ENCODE results near the gene CBLIF.

DNA sequence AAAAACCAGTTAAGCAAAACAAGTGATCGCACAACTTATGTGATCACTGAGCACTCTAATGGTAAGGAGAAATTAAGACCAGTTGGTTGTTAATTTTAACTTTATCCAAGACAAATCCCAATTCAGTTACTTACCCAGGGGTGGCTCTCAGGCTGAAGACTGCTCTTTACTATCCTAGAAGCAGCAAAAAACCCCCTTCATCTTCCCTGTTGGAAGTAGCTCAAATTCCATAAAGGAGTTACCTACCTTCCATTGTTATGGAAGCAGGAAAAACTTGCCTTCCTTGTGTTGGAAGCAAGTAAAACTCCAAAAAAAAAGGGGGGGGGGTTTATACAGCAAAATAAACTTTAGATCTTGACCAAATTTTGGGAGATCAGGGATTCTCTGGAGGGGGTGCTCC, 29.5 kb downstream of the CBLIF start:
- TF ChIP-seq CTCF (IDR thresholded peaks at IDR 0.05; ENCODE audit: insufficient read depth, low read length, poor library complexity, severe bottlenecking) (no peak), EZH2phosphoT487 (conservative IDR thresholded peaks at IDR 0.05; ENCODE audit: low read length) (no peak)
